NOMO-1 treated with DMSO at 0.1 percent for 48 hours (cell line): Measurements from ENCODE around the gene DCAF10.
"Not testable (repeated sequence)": the region's sequence is repeated elsewhere in the genome, so short reads cannot be mapped to it uniquely, and the experiment has no call there.

Experiments
- DNase-seq: peaks from one replicate; lab custom pipeline; 2025; ENCODE audit not compliant: unreplicated experiment; lab: John Stamatoyannopoulos, UW

DCAF10 gene

DNA sequence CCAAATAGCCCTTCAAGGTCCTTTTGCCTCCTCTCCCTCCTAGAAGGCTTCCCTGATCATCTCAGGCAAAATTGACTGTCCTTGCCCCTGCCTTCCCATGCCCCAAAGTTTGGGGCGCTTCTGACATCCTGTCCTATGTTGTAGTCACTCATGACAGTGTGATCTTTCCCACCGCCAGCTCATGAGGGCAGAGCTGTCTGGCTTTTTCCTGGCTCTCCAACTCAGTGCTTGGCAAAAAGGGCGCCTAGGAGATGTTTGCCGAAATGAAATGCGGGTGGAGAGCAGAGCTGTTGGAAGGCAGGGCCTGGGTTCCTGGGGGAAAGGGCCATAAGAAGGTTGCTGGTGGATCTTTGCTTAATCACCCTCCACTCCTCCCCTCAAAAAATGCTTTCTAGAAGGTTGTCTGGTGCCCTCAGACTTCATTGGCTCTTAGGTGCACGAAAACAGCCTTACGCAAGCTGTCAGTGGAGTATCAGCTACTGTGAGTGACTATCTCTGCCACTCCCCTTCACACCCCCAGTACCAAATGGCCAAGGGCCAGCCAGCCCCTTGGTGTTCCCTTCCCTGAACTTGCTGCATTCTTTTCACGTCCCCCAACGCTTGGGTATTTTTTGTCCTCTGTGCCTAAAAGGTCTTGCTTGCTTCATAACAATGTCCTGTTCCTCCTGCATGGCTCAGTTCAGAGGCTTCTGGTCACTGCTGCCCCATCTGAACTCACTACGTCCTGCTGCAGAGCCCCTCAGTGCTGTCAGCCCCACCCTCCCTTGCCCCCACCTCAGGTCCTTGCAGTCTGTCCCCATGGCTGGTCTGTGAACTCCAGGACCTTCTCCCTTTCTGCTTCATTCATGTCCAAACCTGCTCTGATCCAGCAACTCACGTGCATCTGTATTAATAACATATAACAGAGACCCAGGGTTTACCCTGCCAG, 106.0 kb downstream of the DCAF10 start:
- no peak for DNase-seq

DNA sequence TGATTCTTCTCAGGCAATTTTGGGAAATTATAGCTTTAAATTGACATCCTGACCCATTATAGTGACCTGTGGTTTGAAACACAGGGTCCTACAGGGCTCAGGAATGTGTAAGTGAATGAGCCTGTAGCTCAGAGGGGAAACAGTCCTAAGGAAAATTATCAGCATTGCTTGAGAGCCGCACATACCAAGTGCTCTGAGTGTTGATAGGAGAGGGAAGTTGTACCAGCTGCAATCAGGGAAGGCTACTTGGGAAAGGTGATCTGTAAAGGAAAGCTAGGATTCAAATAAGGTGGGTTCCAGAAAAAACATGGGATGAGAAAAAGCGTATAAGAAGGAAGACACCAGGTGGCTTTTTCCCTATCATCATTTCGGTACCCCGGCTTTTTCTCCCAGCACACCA, 107.7 kb downstream of the DCAF10 start:
- no peak for DNase-seq

DNA sequence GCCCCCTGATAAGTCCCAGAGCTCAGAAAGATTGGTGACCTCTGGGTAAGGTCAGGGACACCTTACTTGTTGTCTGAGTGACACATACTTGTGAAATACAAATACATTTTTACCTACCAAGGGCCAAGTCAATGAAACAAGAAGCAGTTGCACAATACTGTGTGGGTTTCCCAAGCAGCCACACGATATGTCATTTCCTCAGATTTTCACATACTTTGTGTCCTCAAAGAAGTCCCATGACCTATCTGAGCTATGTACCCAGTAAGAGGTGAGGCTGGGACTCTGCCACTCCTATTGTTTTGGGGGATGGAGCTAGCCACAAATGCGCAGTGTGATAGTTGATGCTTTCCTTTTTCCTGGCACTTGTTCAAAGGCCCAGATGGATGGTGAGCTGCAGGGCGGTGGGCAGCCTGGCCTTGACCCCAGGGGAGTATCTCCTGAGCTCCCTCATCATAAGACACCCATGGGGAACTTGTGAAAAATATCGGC, 108.1 kb downstream of the DCAF10 start:
- DNase-seq = peak; percentile 75

DNA sequence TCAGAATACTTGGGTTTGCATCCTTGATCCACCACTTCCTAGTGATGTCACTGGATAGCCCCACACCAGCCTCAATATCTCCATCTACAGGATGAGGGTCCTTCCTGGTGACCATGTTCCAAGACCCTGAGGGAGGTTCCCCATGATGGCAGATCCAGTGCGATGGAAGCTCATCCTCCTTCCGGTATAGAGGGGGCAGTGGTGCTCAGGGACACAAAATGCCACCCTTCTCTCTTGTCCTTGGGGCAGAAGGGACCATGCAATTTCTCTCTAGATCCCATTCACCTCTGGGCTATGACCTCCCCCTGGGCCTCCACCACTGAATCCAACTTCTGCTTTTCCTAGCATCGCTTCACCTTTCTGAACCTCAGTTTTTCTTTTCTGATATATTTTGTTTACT, 108.7 kb downstream of the DCAF10 start:
- no peak for DNase-seq

DNA sequence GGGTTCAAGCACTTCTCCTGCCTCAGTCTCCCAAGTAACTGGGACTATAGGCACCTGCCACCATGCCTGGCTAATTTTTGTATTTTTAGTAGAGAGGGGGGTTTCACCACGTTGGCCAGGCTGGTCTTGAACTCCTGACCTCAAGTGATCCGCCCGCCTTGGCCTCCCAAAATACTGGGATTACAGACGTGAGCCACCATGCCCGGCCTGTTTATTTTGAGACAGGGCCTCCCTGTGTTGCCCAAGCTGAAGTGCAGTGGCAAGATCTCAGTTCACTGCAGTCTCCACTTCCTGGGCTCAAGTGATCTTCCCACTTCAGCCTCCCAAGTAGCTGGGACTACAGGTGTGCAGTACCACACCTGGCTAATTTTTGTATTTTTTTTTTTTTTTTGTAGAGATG, 109.2 kb downstream of the DCAF10 start:
- not testable (repeated sequence) for DNase-seq

DNA sequence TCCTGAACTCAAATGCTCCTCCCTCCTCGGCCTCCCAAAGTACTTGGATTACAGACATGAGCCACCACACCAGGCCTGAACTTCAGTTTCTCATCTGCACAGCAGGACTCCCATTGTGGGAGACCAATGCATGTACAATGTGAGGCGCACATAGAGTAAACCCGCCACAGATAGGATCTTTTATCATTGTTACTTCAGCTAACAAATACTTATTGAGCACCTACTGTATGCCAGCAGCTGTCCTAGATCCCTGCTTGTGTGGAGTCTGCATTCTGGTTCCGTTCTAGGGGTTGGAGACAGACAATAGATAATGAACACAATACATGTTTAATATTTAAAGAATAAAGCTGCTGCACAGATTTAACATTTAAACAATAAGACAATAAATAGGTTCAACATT, 109.7 kb downstream of the DCAF10 start:
- no peak for DNase-seq

DNA sequence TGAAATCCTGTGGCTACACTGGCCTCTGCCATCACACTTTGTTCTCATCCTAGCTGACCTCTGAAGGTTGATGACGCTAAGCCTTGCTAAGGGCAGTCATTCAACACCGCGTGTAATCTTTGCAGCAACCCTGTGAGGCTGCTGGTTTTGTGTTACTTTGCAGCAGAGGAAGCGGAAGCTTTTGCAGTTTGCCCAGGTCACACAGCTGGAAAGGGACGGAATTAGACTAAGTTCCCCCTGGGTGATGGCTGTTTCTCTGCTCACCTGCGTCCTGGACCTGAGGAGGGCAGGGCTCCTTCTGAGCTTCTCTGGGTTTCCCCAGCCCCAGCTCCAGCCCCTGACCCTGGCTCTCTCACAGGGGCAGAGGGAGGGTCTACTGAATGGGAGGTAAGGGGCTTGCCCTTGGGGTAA, 110.7 kb downstream of the DCAF10 start:
- DNase-seq = peak; percentile 21

DNA sequence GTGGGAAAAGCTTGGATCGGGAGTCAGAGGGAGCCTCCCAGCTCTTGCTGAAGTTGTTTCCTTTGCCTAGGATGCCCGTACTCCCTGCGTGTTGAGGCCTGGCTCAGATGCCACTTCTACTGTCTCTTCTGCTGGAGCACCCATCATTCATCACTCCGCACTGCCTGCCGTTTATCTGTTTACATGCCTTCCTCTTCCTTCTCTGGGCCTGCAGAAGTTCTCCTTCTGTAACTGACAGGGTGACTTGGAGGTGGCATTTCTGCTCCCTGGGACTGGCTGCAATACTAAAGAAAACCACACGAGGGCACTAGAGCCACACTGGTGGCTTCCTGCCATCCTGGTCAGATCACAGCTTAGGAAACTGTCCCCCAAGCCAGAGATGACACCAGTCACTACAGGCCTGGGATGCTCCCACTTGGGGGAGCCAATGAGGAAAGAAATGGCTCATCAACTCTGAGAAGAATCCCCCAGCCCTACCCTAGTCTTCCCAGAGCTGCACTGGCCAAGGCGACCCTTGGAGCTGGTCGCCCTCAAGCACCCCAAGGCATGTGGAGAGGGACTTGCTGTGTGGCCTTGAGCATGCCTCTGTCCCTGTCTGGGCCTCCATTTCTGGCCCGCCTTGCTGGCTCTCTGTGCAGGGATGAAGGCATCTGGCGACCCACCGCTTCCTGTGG, 113.0 kb downstream of the DCAF10 start:
- peak; percentile 78 for DNase-seq

DNA sequence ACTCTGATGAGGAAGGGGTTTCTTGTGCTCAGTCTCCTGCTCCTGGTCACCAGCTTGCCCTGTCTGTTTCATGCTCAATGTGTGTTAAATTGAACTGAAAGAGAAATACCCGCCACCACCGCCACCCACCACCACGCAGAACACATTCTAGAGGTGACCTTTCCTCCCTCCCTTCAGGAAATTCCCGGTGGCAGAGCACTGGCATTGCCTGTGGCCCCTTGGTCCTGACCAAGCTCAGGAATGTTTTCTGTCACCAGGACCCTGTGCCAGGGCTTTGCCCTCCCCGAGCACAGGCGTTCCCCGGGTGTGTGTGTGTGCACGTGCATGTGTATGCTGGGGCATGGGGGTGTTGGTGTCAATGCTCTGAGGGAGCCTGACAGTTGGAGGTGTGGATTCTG, 113.6 kb downstream of the DCAF10 start:
- no peak for DNase-seq

DNA sequence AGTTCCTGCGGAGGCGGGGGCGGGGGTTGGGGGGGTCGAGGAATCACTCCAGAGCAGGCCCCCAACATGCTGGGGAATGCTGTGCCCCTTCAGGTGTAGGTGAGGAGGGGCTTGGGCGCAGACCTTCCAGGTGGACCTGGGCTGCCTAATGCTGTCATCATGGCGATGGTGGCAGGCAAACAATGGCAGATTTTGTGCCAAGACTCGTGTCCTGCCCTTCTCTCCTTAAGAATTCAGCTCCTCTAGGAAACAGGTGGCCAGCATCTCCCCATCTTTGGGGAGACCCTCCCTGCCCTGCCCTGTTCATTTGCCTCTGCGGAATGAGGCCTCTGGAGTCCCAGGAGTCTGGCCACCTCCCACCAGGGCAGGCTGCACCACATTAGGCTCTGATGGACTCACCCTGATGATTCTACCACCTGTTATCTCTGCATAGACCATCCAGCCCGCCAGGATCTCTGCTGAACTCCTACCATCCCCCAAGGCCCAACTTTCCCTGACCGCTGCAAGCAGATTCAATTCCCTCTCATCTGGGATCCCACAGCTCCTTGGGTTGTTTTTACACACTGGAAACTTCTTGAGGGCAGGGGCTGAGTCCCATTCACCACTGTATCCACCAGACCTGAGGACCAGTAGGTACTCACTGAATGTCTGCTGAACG, 114.2 kb downstream of the DCAF10 start:
- no peak for DNase-seq

DNA sequence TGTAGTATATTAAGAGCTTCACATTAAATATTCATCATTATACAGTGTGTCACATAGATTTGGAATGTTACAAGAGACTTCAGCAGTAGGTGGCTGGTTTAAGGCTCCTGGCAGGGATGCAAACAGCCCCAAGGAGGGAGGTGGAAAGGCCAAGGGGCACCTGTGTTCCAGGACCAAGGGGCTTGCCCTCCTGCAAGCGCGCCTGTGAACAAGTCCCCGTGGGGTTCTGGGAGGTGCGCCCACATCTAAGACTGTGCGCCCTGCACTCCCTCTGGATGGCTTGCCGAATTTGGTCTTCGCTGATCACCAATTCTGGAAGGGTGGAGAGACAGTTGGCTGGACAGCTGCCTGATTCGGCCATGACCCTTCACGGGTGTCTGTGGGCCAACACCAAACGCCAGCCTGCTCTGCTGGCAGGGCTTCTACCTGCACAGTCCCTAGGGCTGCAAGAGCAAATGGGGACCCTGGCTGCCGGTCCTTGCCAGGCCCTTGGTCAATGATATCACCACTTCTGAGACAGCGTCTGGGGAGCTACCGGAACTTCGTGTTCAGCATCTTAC, 115.4 kb downstream of the DCAF10 start:
- no peak for DNase-seq

DNA sequence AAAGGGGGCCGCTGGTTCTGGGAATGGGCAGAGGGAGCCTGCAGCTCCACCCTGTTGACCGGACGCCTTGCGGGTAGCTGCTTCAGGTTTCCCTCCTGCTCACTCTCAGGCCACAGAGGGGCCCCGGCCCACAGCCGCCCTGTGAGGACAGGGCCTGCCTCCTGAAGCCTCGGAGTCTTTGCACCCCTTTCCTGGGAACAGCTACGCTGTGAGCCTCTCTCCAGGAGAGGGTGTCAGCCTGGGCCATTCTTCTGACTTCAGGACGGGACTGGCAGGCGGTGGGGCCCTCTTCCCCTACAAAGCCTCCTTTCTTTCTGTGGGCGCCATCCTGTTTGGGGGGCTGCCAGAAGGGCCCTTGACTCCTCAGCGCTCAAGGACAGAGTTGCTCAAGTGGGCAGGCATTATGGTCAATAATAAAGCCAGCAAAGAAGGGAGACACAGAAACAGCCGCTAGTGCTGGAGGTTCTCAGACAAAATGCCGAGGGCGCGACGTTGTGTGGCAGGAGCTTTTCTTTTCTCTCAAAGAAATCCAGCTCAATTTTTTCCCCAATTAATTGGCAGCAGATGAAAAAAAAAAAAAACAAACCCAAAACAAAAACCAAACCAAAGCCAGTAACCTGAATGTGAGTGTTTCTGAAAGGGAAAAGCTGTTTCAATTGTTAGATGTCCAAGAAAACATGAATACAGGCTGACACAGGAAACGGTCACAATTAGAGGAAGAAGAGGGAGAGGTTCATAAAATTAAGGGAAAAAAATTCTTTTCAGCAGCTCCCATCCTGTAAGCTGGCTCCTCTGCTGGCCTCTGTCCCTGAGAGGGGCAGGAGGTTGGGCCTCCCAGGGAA, 116.1 kb downstream of the DCAF10 start:
- no peak for DNase-seq
